Stomach (tissue), 9 donors: ENCODE data around the gene U2AF1L4. TPM values are rescaled to one million over a fixed set of nuclear protein-coding genes. Genes with fewer than 3 reads are reported as not detected.

Source experiments
- DNase-seq, 2 donors: peaks; one replicate each; pipeline versions ENCODE4 v3.0.0 to v3.0.0-alpha.2; 2013 to 2019
- H3K27ac ChIP-seq, 5 donors: fragments of 200-600 bp in 4 of 5; sonication (generic) in 4 of 5; one replicate each; pipeline ENCODE4 v1.5.1; 2013 to 2019; ENCODE audit warnings: mild to moderate bottlenecking in 1 of 5, moderate library complexity in 1 of 5
- H3K27me3 ChIP-seq, 3 donors: fragments of 200-600 bp; sonication (generic); one replicate each; pipeline ENCODE4 v1.5.1; 2017 to 2019; ENCODE audit warnings: mixed run types in 1 of 3
- H3K36me3 ChIP-seq, 4 donors: fragments of 200-600 bp; sonication (generic); 1 replicate in 3 of 4; 2 replicates in 1 of 4; pipeline ENCODE4 v1.5.1; 2016 to 2019
- H3K4me1 ChIP-seq, 4 donors: fragments of 200-600 bp; sonication (generic); one replicate each; pipeline ENCODE4 v1.5.1; 2016 to 2019
- H3K4me3 ChIP-seq, 4 donors: fragments of 200-600 bp; sonication (generic) in 3 of 4; one replicate each; pipeline ENCODE4 v1.5.1; 2016 to 2019; ENCODE audit warnings: mild to moderate bottlenecking in 1 of 4
- H3K9me3 ChIP-seq, 4 donors: fragments of 200-600 bp; sonication (generic); one replicate each; pipeline ENCODE4 v1.5.1; 2016 to 2019
- EP300 ChIP-seq: sonication (generic); formaldehyde crosslinking; IDR thresholded peaks from one replicate; pipeline ENCODE4 v1.6.1; 2017; ENCODE audit warnings: antibody characterized with exemption
- POLR2A ChIP-seq, 4 donors: fragments of 450-650 bp; IDR thresholded peaks; one replicate each; pipeline ENCODE4 v1.6.1; 2016; ENCODE audit warnings: antibody characterized with exemption in 4 of 4, control low read depth in 2 of 4, mild to moderate bottlenecking in 1 of 4, moderate library complexity in 1 of 4
- POLR2AphosphoS5 ChIP-seq, 3 donors: sonication (generic); formaldehyde crosslinking; IDR thresholded peaks; one replicate each; pipeline ENCODE4 v1.6.1; 2016; ENCODE audit warnings: antibody characterized with exemption in 3 of 3
- WGBS, 5 donors: extraction: QIAGEN DNeasy Blood & Tissue Kit in 3 of 5; methylation state at CpG; one replicate each; pipeline versions ENCODE4 v1.1.5 to v1.1.7; 2013 to 2018; 5-methylcytosine and 5-hydroxymethylcytosine counted together
- intact Hi-C: fragments of 100-400 bp; cut with DNase I; formaldehyde crosslinking; loops from one replicate; pipeline ENCODE4 v1.15.1; 2023; ENCODE audit warnings: low total_unique reads
- polyA plus RNA-seq, 3 donors: library from polyadenylated mRNA; stranded (reverse); fragments of 200-250 nt; gene quantifications; one replicate each; pipeline ENCODE4 v1.2.3, GENCODE V29; 2013
- total RNA-seq, 5 donors: library from RNA; depleted of rRNA; stranded (reverse); fragments of >200 nt; gene quantifications; one replicate each; pipeline versions ENCODE4 v1.1.0 to v1.2.3, GENCODE V29; 2014 to 2016
- TF ChIP-seq, protein P1 (sequence below), 7 experiments: fragments of 450-650 bp in 4 of 7; fragments of 200-600 bp in 3 of 7; sonication (generic) in 3 of 7; IDR thresholded peaks; one replicate each; pipeline ENCODE4 v1.5.1; 2016 to 2019; ENCODE audit warnings: antibody characterized with exemption in 7 of 7, control low read depth in 2 of 7, mild to moderate bottlenecking in 1 of 7
- donor health status: healthy with polysubstance abuse.
- donor health status: Bipolar disorder and iron deficiency.
- donor health status: healthy.

U2AF1L4 gene
- total and polyA plus RNA-seq, 8 donors: 11.4 to 98.0 (median 48.9) TPM

DNA sequence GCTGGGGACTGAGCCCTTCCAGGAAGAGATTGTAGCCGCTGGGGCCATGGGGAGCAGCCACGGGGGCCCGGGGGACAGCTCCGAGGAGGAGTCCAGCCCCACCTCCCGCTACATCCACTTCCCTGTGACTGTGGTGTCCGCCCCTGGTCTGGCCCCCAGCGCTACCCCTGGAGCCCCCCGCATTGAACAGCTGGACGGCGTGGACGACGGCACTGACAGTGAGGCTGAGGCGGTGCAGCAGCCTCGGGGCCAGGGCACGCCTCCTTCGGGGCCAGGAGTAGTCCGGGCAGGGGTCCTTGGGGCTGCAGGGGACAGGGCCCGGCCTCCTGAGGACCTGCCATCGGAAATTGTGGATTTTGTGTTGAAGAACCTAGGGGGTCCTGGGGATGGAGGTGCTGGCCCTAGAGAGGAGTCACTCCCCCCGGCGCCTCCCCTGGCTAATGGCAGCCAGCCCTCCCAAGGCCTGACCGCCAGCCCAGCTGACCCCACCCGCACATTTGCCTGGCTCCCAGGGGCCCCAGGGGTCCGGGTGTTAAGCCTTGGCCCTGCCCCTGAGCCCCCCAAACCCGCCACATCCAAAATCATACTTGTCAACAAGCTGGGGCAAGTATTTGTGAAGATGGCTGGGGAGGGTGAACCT is 12.6 kb downstream of the U2AF1L4 start:
- Histone ChIP-seq H3K9me3 (no peaks in the 10 kb centered on the region), H3K36me3 (peaks cover 75 to 100% (median 100%) of the 10 kb centered on the region in 4 donors), H3K4me3 (no peak overlapping the region), H3K27ac (no peak overlapping the region), H3K27me3 (no peaks in the 10 kb centered on the region), H3K4me1 (no peaks in the 10 kb centered on the region)
- DNase-seq: no peak
- TF ChIP-seq, protein P1, sequence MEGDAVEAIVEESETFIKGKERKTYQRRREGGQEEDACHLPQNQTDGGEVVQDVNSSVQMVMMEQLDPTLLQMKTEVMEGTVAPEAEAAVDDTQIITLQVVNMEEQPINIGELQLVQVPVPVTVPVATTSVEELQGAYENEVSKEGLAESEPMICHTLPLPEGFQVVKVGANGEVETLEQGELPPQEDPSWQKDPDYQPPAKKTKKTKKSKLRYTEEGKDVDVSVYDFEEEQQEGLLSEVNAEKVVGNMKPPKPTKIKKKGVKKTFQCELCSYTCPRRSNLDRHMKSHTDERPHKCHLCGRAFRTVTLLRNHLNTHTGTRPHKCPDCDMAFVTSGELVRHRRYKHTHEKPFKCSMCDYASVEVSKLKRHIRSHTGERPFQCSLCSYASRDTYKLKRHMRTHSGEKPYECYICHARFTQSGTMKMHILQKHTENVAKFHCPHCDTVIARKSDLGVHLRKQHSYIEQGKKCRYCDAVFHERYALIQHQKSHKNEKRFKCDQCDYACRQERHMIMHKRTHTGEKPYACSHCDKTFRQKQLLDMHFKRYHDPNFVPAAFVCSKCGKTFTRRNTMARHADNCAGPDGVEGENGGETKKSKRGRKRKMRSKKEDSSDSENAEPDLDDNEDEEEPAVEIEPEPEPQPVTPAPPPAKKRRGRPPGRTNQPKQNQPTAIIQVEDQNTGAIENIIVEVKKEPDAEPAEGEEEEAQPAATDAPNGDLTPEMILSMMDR (IDR thresholded peaks at IDR 0.05): no peak
- TF ChIP-seq POLR2AphosphoS5 (IDR thresholded peaks at IDR 0.05) (no peak), EP300 (no peak), POLR2A (IDR thresholded peaks at IDR 0.05) (no peak)
- intact Hi-C loops: no loop called here
- 90 to 94% (median 93%) methylated on average over 10 to 25 of the region's 25 CpGs for WGBS, 5 donors

DNA sequence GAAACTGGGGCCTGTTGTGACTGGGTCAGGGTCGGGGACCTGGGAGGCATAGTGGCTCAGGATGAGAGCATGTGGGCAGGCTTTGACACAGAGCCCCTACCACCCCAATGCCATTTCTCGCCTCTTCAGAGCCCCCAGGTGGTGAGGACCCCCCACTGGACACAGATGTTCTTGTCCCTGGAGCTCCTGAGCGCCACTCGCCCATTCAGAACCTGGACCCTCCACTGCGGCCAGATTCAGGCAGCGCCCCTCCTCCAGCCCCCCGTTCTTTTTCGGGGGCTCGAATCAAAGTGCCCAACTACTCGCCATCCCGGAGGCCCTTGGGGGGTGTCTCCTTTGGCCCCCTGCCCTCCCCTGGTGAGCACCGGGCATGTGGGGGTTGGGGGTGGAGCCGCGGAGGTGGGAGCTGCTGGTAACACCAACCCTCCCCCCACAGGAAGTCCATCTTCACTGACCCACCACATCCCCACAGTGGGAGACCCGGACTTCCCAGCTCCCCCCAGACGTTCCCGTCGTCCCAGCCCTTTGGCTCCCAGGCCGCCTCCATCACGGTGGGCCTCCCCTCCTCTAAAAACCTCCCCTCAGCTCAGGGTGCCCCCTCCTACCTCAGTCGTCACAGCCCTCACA is 13.3 kb downstream of the U2AF1L4 start:
- Histone ChIP-seq H3K4me3 (no peak overlapping the region), H3K27ac (no peak overlapping the region), H3K36me3 (peaks cover 77 to 100% (median 100%) of the 10 kb centered on the region in 4 donors), H3K4me1 (no peaks in the 10 kb centered on the region), H3K27me3 (no peaks in the 10 kb centered on the region), H3K9me3 (no peaks in the 10 kb centered on the region)
- WGBS, 5 donors: 85 to 92% (median 89%) methylated on average over 21 of the region's 21 CpGs
- no peak for DNase-seq
- TF ChIP-seq, protein P1 (IDR thresholded peaks at IDR 0.05): no peak
- TF ChIP-seq EP300 (no peak), POLR2A (IDR thresholded peaks at IDR 0.05) (no peak), POLR2AphosphoS5 (IDR thresholded peaks at IDR 0.05) (no peak)
- intact Hi-C loops: no loop called here

DNA sequence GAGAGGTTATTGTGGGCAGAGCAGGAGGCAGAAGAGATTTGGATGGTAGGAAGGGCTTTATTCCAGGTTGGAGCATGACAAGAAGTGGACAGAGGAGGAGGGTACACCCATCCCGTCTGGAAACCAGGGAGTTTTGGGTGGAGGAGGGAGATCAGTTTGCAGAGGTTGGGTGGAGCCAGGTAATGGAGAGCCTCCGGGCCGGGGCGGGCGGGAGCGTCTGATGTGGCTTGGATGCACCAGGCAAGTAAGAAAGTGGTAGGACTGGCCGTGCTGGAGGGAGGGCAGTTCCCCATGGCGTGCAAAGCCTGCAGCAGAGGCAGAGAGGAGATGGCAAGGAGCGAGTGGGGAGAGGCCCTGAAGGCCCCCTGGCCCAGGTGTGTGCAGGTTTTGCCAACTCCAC is 13.9 kb downstream of the U2AF1L4 start:
- H3K4me3 ChIP-seq: no peak overlapping the region
- TF ChIP-seq POLR2A (IDR thresholded peaks at IDR 0.05) (no peak), POLR2AphosphoS5 (IDR thresholded peaks at IDR 0.05) (no peak), EP300 (no peak)
- TF ChIP-seq, protein P1 (IDR thresholded peaks at IDR 0.05): no peak
- peaks cover 77 to 100% (median 100%) of the 10 kb centered on the region in 4 donors for H3K36me3 ChIP-seq
- H3K4me1 ChIP-seq: no peaks in the 10 kb centered on the region
- DNase-seq: no peak
- intact Hi-C loops: no loop called here
- WGBS, 5 donors: 56 to 72% (median 63%) methylated on average over 9 of the region's 9 CpGs
- no peaks in the 10 kb centered on the region for H3K27me3 ChIP-seq
- H3K27ac ChIP-seq: no peak overlapping the region
- H3K9me3 ChIP-seq: no peaks in the 10 kb centered on the region

DNA sequence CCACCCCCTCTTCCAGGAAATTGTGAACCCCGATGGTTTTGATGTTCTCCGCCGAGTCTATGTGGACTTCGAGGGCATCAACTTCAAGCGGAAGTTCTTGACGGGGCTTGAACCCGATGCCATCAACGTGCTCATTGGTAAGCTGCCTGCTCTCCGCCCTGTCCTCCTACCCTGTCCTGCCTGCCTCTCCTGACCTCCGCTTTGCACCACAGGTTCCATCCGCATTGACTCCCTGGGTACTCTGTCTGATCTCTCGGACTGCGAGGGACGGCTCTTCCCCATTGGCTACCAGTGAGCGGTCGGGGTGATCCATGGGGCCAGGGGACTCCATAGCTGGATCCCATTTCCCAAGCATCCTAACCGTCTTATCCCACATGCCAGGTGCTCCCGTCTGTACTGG is 14.9 kb downstream of the U2AF1L4 start:
- DNase-seq: no peak
- no peak overlapping the region for H3K4me3 ChIP-seq
- TF ChIP-seq POLR2AphosphoS5 (IDR thresholded peaks at IDR 0.05) (no peak), EP300 (no peak), POLR2A (IDR thresholded peaks at IDR 0.05) (no peak)
- TF ChIP-seq, protein P1 (IDR thresholded peaks at IDR 0.05): no peak
- intact Hi-C loops: no loop called here
- no peaks in the 10 kb centered on the region for H3K4me1 ChIP-seq
- H3K27me3 ChIP-seq: no peaks in the 10 kb centered on the region
- H3K9me3 ChIP-seq: no peaks in the 10 kb centered on the region
- WGBS, 5 donors: 92 to 95% (median 93%) methylated on average over 18 of the region's 18 CpGs
- no peak overlapping the region for H3K27ac ChIP-seq
- peaks cover 81 to 100% (median 100%) of the 10 kb centered on the region in 4 donors for H3K36me3 ChIP-seq
